SU-DHL-6 (cell line): Measurements from ENCODE around the gene PTGER1.

ENCODE experiments used
- EZH2phosphoT487 ChIP-seq: fragments of 200-600 bp; sonication (generic), shearing (Covaris generic); conservative IDR thresholded peaks from 2 replicates; pipeline ENCODE4 v1.6.1; 2018; ENCODE audit warnings: mild to moderate bottlenecking, antibody characterized with exemption, low read length, moderate library complexity, mixed read lengths
- TF ChIP-seq, protein P1 (sequence below): fragments of 200-600 bp; sonication (generic); IDR thresholded peaks from one replicate; pipeline ENCODE4 v1.5.1; 2017; ENCODE audit warnings: antibody characterized with exemption, mild to moderate bottlenecking, low read length, moderate library complexity; ENCODE audit not compliant: insufficient read depth, poor library complexity, severe bottlenecking

DNA sequence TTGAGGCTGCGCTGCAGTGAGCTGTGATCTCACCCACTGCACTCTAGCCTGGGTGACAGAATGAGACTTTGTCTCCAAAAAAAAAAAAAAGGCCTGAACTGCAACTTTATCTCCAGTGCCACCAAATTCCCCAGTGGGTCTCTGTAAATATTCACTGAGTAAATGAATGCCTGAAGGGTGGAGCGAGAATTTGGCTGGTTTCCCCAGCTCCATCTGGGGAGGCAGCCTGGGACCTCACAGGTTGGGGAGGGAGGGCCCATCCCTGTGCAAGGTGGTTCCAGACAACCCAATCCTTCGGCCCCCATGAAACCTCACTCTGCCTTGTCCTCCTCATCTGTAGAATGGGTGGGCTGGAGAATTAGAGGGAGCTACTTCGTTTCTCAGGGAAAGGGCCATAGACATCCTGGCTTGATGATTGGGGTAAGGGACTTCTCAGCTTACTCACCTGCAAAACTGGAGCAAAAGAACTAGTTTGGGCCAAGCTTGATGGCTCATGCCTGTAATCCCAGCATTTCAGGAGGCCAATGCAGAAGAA, 46.2 kb downstream of the PTGER1 start:
- TF ChIP-seq, protein P1, sequence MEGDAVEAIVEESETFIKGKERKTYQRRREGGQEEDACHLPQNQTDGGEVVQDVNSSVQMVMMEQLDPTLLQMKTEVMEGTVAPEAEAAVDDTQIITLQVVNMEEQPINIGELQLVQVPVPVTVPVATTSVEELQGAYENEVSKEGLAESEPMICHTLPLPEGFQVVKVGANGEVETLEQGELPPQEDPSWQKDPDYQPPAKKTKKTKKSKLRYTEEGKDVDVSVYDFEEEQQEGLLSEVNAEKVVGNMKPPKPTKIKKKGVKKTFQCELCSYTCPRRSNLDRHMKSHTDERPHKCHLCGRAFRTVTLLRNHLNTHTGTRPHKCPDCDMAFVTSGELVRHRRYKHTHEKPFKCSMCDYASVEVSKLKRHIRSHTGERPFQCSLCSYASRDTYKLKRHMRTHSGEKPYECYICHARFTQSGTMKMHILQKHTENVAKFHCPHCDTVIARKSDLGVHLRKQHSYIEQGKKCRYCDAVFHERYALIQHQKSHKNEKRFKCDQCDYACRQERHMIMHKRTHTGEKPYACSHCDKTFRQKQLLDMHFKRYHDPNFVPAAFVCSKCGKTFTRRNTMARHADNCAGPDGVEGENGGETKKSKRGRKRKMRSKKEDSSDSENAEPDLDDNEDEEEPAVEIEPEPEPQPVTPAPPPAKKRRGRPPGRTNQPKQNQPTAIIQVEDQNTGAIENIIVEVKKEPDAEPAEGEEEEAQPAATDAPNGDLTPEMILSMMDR: no peak
- no peak for TF ChIP-seq EZH2phosphoT487
